Measurements from ENCODE around the gene NRXN2.
A peak's percentile ranks its signal among the peaks of the same experiment; 100 is the strongest.

The NRXN2 gene

DNA sequence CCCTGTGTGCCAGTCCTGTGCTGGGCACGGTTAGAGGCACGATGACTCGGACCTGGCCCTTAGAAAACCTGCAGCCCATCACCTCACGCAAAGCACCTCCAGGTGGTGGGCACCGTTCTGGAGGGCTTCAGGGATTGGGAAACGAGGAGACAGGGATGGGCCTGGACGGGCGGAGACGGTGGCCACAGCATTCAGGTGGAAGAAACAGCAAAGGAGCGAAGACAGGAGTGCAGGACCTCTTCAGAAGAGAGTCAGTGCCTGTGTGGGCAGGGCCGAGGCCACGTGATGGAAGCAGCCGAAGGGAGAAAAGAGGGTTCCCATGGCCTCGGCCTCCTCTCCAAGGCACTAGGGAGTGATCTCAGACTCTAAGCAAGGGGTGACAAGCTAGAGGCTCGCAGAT is 140.1 kb downstream of the NRXN2 start:
- Mint-ChIP-seq H3K27me3 (peaks cover 35% of the 10 kb centered on the region), H3K9me3 (peaks cover 3% of the 10 kb centered on the region), H3K36me3 (peaks cover under 1% of the 10 kb centered on the region), H3K4me1 (peaks cover 2% of the 10 kb centered on the region), H3K4me3 (no peak overlapping the region), H3K27ac (no peak overlapping the region)
- ATAC-seq, result no peak

DNA sequence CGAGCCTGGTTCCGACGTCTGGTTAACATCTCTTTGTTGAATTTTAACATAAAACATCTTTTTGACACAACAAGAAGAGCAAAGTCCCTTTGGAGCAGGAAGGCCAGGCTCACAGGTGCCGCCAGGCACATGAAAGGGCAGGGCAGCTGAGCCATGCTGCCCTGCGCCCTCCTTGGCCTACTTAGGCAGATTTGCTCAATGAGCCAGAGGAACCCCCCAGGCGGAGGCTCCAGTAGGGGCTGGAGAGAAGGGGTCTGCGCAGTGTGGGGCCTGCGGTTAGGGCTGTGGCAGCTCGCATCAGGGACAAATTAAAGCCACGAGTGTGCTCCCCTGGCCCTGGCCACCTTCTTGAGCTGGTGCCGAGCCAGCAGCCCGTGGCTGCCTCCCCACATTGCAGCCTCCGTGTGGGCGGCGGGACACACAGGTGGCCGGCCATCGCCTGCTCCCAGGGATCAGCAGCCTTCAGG is 141.9 kb downstream of the NRXN2 start:
- no peak overlapping the region for H3K27ac Mint-ChIP-seq
- peaks cover 36% of the 10 kb centered on the region for H3K27me3 Mint-ChIP-seq
- H3K4me1 Mint-ChIP-seq, result peaks cover 4% of the 10 kb centered on the region
- no peak overlapping the region for H3K4me3 Mint-ChIP-seq
- no peak for ATAC-seq
- peaks cover 4% of the 10 kb centered on the region for H3K9me3 Mint-ChIP-seq
- H3K36me3 Mint-ChIP-seq, result no peaks in the 10 kb centered on the region

- Mint-ChIP-seq H3K27me3 (peaks cover 34% of the 10 kb centered on the region), H3K9me3 (peaks cover 4% of the 10 kb centered on the region), H3K4me3 (no peak overlapping the region), H3K27ac (no peak overlapping the region), H3K36me3 (no peaks in the 10 kb centered on the region), H3K4me1 (peaks cover 4% of the 10 kb centered on the region)
- ATAC-seq, result no peak
Observed at GRCh38 chr11:64580412-64580811, 142.6 kb downstream of the NRXN2 start.

DNA sequence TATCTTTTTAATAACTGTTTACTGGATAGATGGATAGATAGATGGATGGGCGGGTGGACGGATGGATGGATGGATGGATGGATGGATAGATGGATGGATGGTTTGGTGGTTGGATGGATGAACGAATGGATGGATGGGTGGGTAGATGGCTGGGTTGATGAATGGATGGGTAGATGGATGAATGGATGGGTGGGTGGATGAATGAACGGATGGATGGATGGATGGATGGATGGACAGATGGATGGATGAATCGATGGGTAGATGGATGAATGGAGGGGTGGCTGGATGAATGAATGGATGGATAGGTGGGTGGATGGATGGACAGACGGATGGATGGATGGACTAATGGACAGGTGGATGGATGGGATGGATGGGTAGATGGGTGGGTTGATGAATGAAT is 145.8 kb downstream of the NRXN2 start:
- no peaks in the 10 kb centered on the region for H3K36me3 Mint-ChIP-seq
- no peak overlapping the region for H3K4me3 Mint-ChIP-seq
- ATAC-seq, result no peak
- peaks cover 4% of the 10 kb centered on the region for H3K4me1 Mint-ChIP-seq
- no peak overlapping the region for H3K27ac Mint-ChIP-seq
- peaks cover 4% of the 10 kb centered on the region for H3K9me3 Mint-ChIP-seq
- peaks cover 34% of the 10 kb centered on the region for H3K27me3 Mint-ChIP-seq

DNA sequence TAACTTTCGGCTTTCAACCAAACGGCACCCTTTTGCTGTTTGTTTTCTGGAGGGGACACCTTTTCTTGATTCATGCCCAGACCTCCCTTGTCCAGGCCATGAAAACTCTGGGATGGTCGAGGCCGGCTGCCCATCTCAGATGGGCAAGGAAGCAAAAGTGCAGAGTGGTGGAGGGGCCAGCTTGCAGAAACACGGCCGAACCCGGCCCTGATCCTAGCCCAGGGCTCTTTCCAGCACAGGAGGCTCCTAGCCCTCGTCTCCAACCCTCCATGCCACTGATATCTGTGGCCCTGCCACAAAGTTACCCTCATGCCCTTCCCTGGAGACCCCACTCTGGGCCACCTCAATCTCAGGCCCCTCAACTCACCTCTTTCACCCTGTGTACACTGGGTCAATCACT is 150.9 kb downstream of the NRXN2 start:
- Mint-ChIP-seq H3K27me3 (peaks cover 23% of the 10 kb centered on the region), H3K36me3 (no peaks in the 10 kb centered on the region), H3K4me1 (no peaks in the 10 kb centered on the region), H3K9me3 (peaks cover 2% of the 10 kb centered on the region), H3K27ac (no peak overlapping the region), H3K4me3 (no peak overlapping the region)
- ATAC-seq, result no peak

DNA sequence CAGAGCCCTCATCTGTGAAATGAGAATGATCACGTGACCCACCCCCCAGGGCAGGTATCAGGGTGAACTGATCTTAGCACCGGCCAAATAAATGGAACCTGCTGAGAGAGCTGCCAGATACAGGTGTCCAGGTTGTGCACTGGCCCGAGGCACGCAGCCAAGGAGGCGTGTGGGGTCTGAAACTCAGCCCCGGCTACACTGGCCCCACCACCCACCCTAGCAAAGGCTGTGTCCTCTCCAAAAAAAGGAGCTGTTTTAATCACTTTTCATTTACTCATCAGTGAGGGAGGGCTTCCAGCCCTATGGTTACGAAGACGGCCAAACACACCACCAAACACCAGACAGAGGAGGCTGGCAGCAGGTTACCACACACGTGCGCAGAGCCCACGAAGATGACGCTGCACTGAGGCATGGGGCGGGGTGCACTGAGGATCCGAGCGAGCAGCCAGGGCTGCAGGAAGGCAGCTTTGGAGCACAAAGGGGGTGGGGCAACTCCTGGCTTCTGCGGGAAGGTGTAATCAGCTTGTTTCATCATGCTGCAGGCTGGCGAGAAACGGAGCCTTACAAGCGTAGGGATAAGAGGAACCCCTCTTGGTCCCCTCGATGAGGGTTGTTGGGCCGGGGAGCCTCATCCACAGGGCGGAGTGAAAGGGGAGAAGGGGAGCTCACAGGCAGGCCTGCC is 151.4 kb downstream of the NRXN2 start:
- peaks cover 17% of the 10 kb centered on the region for H3K27me3 Mint-ChIP-seq
- no peak overlapping the region for H3K27ac Mint-ChIP-seq
- no peaks in the 10 kb centered on the region for H3K36me3 Mint-ChIP-seq
- no peak overlapping the region for H3K4me3 Mint-ChIP-seq
- no peak for ATAC-seq
- H3K4me1 Mint-ChIP-seq, result no peaks in the 10 kb centered on the region
- H3K9me3 Mint-ChIP-seq, result no peaks in the 10 kb centered on the region

DNA sequence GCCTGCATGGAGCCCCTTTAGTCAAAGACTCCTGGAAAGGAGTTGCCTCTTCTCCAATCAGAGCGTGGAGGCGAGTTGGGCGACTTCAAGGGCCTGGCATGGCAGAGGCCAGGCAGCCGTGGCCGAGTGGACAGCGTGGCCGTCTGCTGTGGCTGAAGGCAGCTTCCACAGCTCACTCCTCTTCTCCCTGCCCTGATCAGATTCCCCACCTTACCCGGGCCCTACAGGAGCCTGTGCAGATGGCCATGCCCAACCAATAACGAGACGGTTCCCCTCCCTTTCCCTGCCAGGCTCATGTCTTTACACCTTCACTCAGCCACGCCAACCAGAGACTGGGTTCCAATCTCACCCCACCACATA is 152.0 kb downstream of the NRXN2 start:
- no peaks in the 10 kb centered on the region for H3K9me3 Mint-ChIP-seq
- no peaks in the 10 kb centered on the region for H3K4me1 Mint-ChIP-seq
- H3K36me3 Mint-ChIP-seq, result no peaks in the 10 kb centered on the region
- peaks cover 12% of the 10 kb centered on the region for H3K27me3 Mint-ChIP-seq
- H3K4me3 Mint-ChIP-seq, result no peak overlapping the region
- ATAC-seq, result no peak
- H3K27ac Mint-ChIP-seq, result no peak overlapping the region

GRCh38 chr11:64570341-64570740 is 152.7 kb downstream of the NRXN2 start:
- Mint-ChIP-seq H3K27me3 (peaks cover 12% of the 10 kb centered on the region), H3K4me1 (no peaks in the 10 kb centered on the region)

DNA sequence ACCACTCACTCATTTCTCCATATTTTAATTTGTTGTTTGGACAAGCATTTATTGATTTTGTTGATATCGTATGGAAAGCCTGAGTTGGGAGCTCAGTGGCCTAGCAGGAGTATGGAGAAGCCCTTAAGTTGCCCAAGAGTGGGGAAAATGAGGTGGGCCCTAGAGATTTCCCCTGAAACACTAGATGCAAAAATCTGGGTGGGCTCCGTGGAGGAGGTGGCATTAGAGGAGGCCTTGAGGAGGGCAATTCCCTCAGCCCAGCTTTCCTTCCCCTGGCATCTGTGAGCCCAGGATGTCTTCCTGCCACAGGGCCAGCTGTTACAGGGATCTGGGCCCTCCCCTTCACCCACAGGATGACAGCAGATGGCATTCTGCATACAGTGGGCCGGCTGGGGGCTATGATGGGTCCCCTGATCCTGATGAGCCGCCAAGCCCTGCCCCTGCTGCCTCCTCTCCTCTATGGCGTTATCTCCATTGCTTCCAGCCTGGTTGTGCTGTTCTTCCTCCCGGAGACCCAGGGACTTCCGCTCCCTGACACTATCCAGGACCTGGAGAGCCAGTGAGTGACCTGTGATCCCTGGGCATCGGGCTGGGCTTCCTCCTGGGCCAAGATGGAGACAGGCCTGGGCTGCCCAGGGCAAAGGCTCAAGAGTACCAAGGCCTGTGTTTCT is 153.6 kb downstream of the NRXN2 start:
- Mint-ChIP-seq H3K27me3 (peaks cover 18% of the 10 kb centered on the region), H3K4me3 (no peak overlapping the region), H3K36me3 (no peaks in the 10 kb centered on the region), H3K4me1 (no peaks in the 10 kb centered on the region), H3K27ac (no peak overlapping the region), H3K9me3 (no peaks in the 10 kb centered on the region)
- no peak for ATAC-seq

More at GRCh38 chr11:64570341-64570740, 152.7 kb downstream of the NRXN2 start:
- Mint-ChIP-seq H3K4me3 (no peak overlapping the region), H3K27ac (no peak overlapping the region), H3K36me3 (no peaks in the 10 kb centered on the region), H3K9me3 (no peaks in the 10 kb centered on the region)
- no peak for ATAC-seq

DNA sequence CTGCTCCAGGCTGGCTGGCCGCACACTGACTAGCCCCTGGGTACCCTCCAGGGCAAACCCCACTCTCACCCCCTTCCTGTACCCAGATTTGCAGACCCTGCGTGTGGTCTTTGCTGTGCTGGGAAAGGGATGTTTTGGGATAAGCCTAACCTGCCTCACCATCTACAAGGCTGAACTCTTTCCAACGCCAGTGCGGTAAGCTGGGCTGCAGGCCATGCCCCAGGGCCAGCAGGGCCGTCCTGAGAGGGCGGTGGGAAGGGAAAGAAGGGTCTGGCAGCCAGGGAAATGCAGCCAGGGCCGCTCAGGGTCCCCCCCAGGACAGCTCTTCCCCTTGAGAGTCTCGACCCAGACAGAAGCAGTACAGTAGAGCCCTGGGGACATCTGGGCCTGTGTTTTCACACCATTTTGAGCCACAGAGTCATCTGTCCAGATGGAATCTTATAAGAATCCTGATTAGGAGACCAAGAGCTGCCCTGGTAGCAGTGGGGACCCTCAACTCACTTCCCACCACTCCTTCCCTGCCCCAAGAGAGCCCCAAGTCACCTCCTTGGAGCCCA is 154.3 kb downstream of the NRXN2 start:
- ATAC-seq, result no peak
- H3K27me3 Mint-ChIP-seq, result peaks cover 22% of the 10 kb centered on the region
- H3K9me3 Mint-ChIP-seq, result no peaks in the 10 kb centered on the region
- no peaks in the 10 kb centered on the region for H3K4me1 Mint-ChIP-seq
- H3K36me3 Mint-ChIP-seq, result no peaks in the 10 kb centered on the region
- no peak overlapping the region for H3K4me3 Mint-ChIP-seq
- H3K27ac Mint-ChIP-seq, result no peak overlapping the region

- no peak overlapping the region for H3K27ac Mint-ChIP-seq
- H3K27me3 Mint-ChIP-seq, result peaks cover 21% of the 10 kb centered on the region
- no peaks in the 10 kb centered on the region for H3K36me3 Mint-ChIP-seq
- no peak overlapping the region for H3K4me3 Mint-ChIP-seq
- H3K9me3 Mint-ChIP-seq, result no peaks in the 10 kb centered on the region
- ATAC-seq, result peak; percentile 17
- no peaks in the 10 kb centered on the region for H3K4me1 Mint-ChIP-seq
Observed at GRCh38 chr11:64568041-64568571, 154.9 kb downstream of the NRXN2 start.

DNA sequence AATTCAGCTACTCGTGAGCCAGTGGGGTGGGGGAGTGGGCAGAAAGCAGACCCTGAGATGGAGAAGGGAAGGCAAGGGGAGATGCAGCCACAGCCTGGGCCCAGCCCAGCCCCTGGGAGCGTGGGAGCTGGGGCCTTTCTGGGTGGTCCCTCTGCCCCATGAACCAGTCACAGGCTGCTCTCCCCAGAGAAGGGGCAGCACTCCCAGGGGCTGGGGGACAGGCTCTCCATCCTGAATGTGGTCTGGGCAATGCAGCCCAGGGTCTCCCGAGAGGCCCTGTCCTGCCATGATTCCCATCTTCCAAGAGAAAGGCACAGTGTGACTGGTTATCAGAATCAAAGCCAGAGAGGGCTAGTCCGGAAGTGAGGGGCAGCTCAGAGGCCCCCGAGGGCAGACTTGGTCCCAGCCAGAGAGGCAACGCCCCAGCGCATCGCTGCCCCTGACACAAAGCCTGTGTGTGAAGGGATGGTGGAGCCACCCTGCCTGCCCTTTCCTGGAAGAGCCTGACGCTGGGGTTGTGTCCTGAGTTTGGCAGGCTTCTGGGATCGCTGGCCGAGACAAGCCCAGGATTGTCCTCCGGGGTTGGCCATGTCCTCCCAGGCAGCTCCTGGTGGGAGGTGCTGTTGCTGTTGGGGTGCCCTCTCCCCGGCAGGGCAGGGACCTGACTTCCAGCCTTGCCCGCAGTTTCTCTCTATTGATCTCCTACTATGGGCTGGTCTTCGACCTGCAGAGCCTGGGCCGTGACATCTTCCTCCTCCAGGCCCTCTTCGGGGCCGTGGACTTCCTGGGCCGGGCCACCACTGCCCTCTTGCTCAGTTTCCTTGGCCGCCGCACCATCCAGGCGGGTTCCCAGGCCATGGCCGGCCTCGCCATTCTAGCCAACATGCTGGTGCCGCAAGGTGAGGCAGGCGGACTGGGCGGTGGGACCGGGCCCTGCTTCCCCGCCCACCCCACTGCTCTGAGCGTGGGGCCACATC is 155.8 kb downstream of the NRXN2 start:
- Mint-ChIP-seq H3K4me1 (no peaks in the 10 kb centered on the region), H3K9me3 (no peaks in the 10 kb centered on the region), H3K4me3 (no peak overlapping the region), H3K36me3 (no peaks in the 10 kb centered on the region), H3K27ac (no peak overlapping the region), H3K27me3 (peaks cover 12% of the 10 kb centered on the region)
- ATAC-seq, result no peak

GRCh38 chr11:64566042-64566914 is 156.7 kb downstream of the NRXN2 start:
- H3K36me3 Mint-ChIP-seq, result no peaks in the 10 kb centered on the region
- no peak overlapping the region for H3K27ac Mint-ChIP-seq
- no peaks in the 10 kb centered on the region for H3K9me3 Mint-ChIP-seq
- no peaks in the 10 kb centered on the region for H3K4me1 Mint-ChIP-seq
- ATAC-seq, result no peak
- peaks cover 9% of the 10 kb centered on the region for H3K27me3 Mint-ChIP-seq
- H3K4me3 Mint-ChIP-seq, result no peak overlapping the region
